Measurements from ENCODE around the gene ZBED1.
"Not testable (repeated sequence)": the region's sequence is repeated elsewhere in the genome, so short reads cannot be mapped to it uniquely, and the experiment has no call there.

Gene ZBED1

DNA sequence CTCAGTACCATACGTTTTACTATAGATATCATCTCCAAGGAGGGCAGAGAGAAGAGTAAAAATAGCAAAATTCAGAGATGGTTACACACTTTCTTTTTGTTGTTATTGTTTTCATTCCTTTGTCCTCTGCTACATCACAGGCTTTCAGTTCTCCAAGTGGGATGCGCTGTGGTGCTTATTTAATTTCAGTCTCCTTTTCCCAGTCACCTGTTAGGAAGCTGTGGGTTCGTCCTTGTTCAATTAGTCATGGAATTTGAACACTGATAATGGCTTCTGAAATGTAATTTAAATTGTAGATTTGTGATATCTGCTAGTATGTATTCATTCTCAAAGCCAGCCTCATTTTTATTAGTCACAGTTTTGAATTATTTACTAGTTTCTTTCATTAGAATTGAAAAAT is 38.8 kb upstream of the ZBED1 start:
- Histone ChIP-seq H3K9me3 (ENCODE audit: severe bottlenecking) (no peaks in the 10 kb centered on the region), H3K36me3 (ENCODE audit: low read depth) (no peaks in the 10 kb centered on the region), H3K4me3 (ENCODE audit: severe bottlenecking) (no peak overlapping the region), H3K27me3 (ENCODE audit: insufficient read depth, poor library complexity, severe bottlenecking) (no peaks in the 10 kb centered on the region), H3K27ac (ENCODE audit: poor library complexity, severe bottlenecking) (no peak overlapping the region), H3K4me1 (ENCODE audit: insufficient read depth, poor library complexity, severe bottlenecking) (no peaks in the 10 kb centered on the region)
- ATAC-seq (ENCODE audit: low read depth) (no peak), DNase-seq (ENCODE audit: low spot score) (no peak)
- TF ChIP-seq, protein P1, sequence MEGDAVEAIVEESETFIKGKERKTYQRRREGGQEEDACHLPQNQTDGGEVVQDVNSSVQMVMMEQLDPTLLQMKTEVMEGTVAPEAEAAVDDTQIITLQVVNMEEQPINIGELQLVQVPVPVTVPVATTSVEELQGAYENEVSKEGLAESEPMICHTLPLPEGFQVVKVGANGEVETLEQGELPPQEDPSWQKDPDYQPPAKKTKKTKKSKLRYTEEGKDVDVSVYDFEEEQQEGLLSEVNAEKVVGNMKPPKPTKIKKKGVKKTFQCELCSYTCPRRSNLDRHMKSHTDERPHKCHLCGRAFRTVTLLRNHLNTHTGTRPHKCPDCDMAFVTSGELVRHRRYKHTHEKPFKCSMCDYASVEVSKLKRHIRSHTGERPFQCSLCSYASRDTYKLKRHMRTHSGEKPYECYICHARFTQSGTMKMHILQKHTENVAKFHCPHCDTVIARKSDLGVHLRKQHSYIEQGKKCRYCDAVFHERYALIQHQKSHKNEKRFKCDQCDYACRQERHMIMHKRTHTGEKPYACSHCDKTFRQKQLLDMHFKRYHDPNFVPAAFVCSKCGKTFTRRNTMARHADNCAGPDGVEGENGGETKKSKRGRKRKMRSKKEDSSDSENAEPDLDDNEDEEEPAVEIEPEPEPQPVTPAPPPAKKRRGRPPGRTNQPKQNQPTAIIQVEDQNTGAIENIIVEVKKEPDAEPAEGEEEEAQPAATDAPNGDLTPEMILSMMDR (IDR thresholded peaks at IDR 0.05; ENCODE audit: poor library complexity, severe bottlenecking), result no peak

DNA sequence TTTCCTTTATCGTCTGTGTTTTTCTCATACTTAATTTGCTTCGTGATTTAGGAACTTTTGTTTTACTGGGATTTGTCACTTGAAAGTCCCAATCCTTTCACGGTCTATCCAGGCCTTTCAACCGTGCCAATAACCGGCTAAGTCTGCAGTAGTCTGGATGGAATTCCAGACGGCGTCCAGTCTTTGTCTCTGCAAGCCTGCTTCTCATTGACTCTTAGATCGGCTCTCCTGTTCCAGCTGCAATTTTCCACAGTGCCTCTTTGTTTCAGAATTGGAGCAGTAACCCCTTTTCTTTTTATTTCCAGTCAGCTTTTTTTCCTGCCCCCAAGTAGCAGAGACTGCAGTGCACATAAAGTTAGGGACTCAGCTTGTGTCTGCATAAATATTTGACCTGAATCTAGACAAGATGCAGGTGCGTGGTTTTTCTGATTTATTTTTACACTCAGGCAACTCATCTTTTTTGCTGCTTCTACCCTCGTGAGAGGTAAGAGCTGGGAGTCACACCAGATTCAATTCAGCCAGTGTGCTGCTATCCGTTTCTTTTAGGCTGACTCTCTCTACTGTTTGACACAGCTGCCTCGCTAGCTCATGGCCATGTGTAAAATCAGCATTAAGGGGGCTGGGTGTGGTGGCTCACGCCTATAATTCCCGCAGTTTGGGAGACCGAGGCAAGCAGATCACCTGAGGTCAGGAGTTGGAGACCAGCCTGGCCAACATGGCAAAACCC is 37.4 kb upstream of the ZBED1 start:
- Histone ChIP-seq H3K9me3 (ENCODE audit: severe bottlenecking) (no peaks in the 10 kb centered on the region), H3K4me3 (ENCODE audit: severe bottlenecking) (no peak overlapping the region), H3K36me3 (ENCODE audit: low read depth) (no peaks in the 10 kb centered on the region), H3K27me3 (ENCODE audit: insufficient read depth, poor library complexity, severe bottlenecking) (no peaks in the 10 kb centered on the region), H3K27ac (ENCODE audit: poor library complexity, severe bottlenecking) (no peak overlapping the region), H3K4me1 (ENCODE audit: insufficient read depth, poor library complexity, severe bottlenecking) (no peaks in the 10 kb centered on the region)
- DNase-seq (ENCODE audit: low spot score) (no peak), ATAC-seq (ENCODE audit: low read depth) (0 out of 3 replicates have a peak, but pooled peaks have one; percentile 33)
- TF ChIP-seq, protein P1 (IDR thresholded peaks at IDR 0.05; ENCODE audit: poor library complexity, severe bottlenecking), result no peak

DNA sequence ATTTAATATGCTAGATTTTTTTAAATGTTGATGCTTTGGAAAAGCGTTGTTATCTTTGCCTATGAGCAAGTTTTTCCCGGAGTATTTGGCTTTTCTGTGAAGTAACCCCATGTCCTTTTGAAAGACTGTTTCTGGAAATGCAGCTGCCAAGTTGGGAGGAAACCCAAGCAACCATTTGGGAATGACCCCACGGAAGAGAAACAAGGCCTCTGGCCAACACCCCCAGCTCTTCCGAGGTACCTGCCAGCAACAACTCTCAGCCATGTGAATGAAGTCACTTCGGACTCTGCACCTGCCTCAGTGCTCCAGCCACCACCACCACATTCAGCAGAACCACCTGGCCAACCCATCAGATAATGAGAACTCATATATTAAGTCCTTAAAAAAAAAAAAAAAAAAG is 36.2 kb upstream of the ZBED1 start:
- Histone ChIP-seq H3K4me1 (ENCODE audit: insufficient read depth, poor library complexity, severe bottlenecking) (no peaks in the 10 kb centered on the region), H3K27me3 (ENCODE audit: insufficient read depth, poor library complexity, severe bottlenecking) (no peaks in the 10 kb centered on the region), H3K4me3 (ENCODE audit: severe bottlenecking) (no peak overlapping the region), H3K27ac (ENCODE audit: poor library complexity, severe bottlenecking) (no peak overlapping the region), H3K9me3 (ENCODE audit: severe bottlenecking) (no peaks in the 10 kb centered on the region), H3K36me3 (ENCODE audit: low read depth) (no peaks in the 10 kb centered on the region)
- ATAC-seq (ENCODE audit: low read depth) (no peak), DNase-seq (ENCODE audit: low spot score) (no peak)
- TF ChIP-seq, protein P1 (IDR thresholded peaks at IDR 0.05; ENCODE audit: poor library complexity, severe bottlenecking), result no peak

DNA sequence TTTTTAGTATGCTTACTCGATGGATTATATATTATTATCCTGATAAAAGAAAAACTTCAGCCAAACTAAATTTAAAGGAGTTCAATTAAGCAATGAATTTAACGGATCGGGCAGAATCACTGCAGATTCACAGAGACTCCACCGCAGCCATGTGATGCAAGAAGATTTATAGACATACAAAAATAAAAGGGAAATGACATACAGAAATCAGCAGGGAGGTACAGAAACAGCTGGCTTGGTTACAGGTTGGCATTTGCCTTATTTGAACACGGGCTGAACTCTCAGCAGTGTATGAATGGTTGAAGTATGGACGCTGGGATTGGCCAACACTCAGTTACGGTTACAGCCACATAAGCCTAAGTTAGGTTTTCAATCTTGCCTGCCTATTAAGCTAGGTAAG is 35.4 kb upstream of the ZBED1 start:
- no peak overlapping the region for H3K27ac ChIP-seq (ENCODE audit: poor library complexity, severe bottlenecking)
- H3K36me3 ChIP-seq (ENCODE audit: low read depth), result no peaks in the 10 kb centered on the region
- ATAC-seq (ENCODE audit: low read depth), result no peak
- TF ChIP-seq, protein P1 (IDR thresholded peaks at IDR 0.05; ENCODE audit: poor library complexity, severe bottlenecking), result no peak
- H3K4me1 ChIP-seq (ENCODE audit: insufficient read depth, poor library complexity, severe bottlenecking), result no peaks in the 10 kb centered on the region
- H3K27me3 ChIP-seq (ENCODE audit: insufficient read depth, poor library complexity, severe bottlenecking), result no peaks in the 10 kb centered on the region
- no peaks in the 10 kb centered on the region for H3K9me3 ChIP-seq (ENCODE audit: severe bottlenecking)
- no peak for DNase-seq (ENCODE audit: low spot score)
- no peak overlapping the region for H3K4me3 ChIP-seq (ENCODE audit: severe bottlenecking)

DNA sequence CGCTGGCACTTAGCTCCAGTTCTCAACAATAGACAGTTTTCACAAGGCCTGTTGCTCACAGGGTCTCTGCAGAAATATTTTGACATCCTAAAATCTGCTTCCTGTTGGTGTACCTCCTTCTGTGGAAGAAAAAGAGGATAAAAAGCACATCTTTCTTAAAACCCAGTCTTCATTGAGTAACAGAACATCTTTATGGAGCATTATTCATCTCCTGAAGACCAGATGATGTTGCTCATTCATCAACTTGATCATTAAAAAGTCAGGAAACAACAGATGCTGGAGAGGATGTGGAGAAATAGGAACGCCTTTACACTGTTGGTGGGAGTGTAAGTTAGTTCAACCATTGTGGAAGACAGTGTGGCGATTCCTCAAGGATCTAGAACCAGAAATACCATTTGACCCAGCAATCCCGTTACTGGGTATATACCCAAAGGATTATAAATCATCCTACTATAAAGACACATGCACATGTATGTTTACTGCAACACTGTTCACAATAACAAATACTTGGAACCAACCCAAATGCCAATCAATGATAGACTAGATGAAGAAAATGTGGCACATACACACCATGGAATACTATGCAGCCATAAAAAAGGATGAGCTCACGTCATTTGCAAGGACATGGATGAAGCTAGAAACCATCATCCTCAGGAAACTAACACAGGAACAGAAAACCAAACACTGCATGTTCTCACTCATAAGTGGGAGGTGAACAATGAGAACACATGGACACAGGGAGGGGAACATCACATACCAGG is 33.7 kb upstream of the ZBED1 start:
- H3K27ac ChIP-seq (ENCODE audit: poor library complexity, severe bottlenecking); DNase-seq (ENCODE audit: low spot score); H3K9me3 ChIP-seq (ENCODE audit: severe bottlenecking); ATAC-seq (ENCODE audit: low read depth); H3K4me3 ChIP-seq (ENCODE audit: severe bottlenecking); H3K36me3 ChIP-seq (ENCODE audit: low read depth); H3K4me1 ChIP-seq (ENCODE audit: insufficient read depth, poor library complexity, severe bottlenecking); H3K27me3 ChIP-seq (ENCODE audit: insufficient read depth, poor library complexity, severe bottlenecking): not testable (repeated sequence)
